HL-60 (cell line): Measurements from ENCODE around the gene ABCB1.

Experiments used
- DNase-seq, 2 experiments: peaks; one replicate each; pipeline ENCODE4 v3.0.0-alpha.2; 2010 to 2020; ENCODE audit warnings: low read depth in 1 of 2, low spot score in 1 of 2
- H3K27ac ChIP-seq: fragments of 250-450 bp; sonication (Bioruptor Pico); replicated peaks from 2 replicates; pipeline ENCODE4 v1.5.1; 2020; ENCODE audit warnings: mild to moderate bottlenecking, moderate library complexity
- H3K27me3 ChIP-seq: fragments of 250-450 bp; sonication (Bioruptor Pico); 2 replicates; pipeline ENCODE4 v1.5.1; 2021; ENCODE audit warnings: mild to moderate bottlenecking, moderate library complexity; ENCODE audit not compliant: insufficient read depth, poor library complexity, severe bottlenecking
- H3K4me3 ChIP-seq: replicated peaks from 2 replicates; pipeline ENCODE4 v1.5.1; 2011; ENCODE audit warnings: mild to moderate bottlenecking, control low read depth, low read length; ENCODE audit not compliant: insufficient read depth
- CTCF ChIP-seq: IDR thresholded peaks from one replicate; pipeline ENCODE4 v1.5.1; 2011; ENCODE audit warnings: low read length, control low read depth, inconsistent platforms; ENCODE audit not compliant: insufficient read depth
- GABPA ChIP-seq: IDR thresholded peaks from 2 replicates; pipeline ENCODE4 v1.6.1; 2012; ENCODE audit warnings: low read depth
- POLR2AphosphoS5 ChIP-seq: IDR thresholded peaks from 2 replicates; pipeline ENCODE4 v1.6.1; 2012; ENCODE audit warnings: low read depth
- SPI1 ChIP-seq: IDR thresholded peaks from 2 replicates; pipeline ENCODE4 v1.6.1; 2012; ENCODE audit warnings: low read depth, mild to moderate bottlenecking, borderline replicate concordance
- TF ChIP-seq, protein P1 (sequence below): IDR thresholded peaks from 2 replicates; pipeline ENCODE4 v1.6.1; 2012; ENCODE audit warnings: low read depth; ENCODE audit not compliant: insufficient replicate concordance

Gene ABCB1

DNA sequence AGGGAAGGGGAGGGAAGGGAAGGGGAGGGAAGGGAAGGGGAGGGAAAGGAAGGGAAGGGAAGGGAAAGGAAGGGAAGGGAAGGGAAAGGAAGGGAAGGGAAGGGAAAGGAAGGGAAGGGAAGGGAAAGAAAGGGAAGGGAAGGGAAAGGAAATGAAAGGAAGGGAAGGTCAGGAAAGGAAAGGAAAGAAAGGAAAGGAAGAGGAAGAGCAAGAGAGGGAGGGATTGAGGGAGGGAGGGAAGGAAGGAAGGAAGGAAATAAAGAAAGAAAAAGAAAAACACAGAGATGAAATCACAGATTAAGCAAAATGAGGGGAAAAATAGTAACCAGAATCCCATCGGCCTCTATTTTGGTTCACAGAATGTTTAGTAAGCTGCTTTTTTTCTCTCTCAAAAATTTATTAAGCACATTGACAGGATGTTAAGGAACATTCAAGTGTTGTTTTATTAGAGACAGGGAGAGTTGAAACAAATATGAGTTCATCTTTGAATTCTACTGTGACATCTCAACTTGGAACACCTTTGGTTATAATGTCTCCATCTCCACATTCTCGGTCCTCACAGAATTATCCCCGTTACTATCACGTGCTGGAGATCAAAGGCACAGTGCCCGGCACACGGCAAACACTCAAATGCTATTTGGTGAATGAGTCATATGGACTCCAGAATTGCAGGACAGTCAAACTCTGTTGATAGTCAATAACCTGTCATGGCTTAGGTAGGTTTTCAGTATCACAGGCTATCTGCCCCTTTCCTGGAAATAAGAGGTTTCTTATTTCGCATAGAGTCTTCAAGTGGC is 52.4 kb downstream of the ABCB1 start:
- TF ChIP-seq, protein P1, sequence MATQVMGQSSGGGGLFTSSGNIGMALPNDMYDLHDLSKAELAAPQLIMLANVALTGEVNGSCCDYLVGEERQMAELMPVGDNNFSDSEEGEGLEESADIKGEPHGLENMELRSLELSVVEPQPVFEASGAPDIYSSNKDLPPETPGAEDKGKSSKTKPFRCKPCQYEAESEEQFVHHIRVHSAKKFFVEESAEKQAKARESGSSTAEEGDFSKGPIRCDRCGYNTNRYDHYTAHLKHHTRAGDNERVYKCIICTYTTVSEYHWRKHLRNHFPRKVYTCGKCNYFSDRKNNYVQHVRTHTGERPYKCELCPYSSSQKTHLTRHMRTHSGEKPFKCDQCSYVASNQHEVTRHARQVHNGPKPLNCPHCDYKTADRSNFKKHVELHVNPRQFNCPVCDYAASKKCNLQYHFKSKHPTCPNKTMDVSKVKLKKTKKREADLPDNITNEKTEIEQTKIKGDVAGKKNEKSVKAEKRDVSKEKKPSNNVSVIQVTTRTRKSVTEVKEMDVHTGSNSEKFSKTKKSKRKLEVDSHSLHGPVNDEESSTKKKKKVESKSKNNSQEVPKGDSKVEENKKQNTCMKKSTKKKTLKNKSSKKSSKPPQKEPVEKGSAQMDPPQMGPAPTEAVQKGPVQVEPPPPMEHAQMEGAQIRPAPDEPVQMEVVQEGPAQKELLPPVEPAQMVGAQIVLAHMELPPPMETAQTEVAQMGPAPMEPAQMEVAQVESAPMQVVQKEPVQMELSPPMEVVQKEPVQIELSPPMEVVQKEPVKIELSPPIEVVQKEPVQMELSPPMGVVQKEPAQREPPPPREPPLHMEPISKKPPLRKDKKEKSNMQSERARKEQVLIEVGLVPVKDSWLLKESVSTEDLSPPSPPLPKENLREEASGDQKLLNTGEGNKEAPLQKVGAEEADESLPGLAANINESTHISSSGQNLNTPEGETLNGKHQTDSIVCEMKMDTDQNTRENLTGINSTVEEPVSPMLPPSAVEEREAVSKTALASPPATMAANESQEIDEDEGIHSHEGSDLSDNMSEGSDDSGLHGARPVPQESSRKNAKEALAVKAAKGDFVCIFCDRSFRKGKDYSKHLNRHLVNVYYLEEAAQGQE, result no peak
- no peak for TF ChIP-seq CTCF
- TF ChIP-seq POLR2AphosphoS5, result no peak
- no peak for TF ChIP-seq SPI1
- no peak for TF ChIP-seq GABPA
- no peaks in the 10 kb centered on the region for H3K27me3 ChIP-seq
- no peak overlapping the region for H3K4me3 ChIP-seq
- no peak overlapping the region for H3K27ac ChIP-seq
- DNase-seq, result no peak

DNA sequence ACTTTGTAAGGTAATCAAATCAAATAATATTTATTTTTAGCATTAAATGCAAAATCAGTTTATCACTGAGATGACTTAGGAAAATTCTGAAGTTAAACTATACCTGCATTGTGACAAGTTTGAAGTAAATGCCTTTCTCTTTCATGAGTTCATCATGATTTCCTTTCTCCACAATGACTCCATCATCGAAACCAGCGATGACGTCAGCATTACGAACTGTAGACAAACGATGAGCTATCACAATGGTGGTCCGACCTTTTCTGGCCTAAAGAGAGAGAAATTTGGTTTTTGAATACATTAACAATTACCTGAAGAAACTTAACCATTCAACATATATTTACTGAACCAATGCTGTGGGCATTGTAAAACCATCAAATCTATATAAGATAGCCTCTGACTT is 54.9 kb downstream of the ABCB1 start:
- Histone ChIP-seq H3K27me3 (no peaks in the 10 kb centered on the region), H3K27ac (no peak overlapping the region), H3K4me3 (no peak overlapping the region)
- TF ChIP-seq SPI1 (no peak), POLR2AphosphoS5 (no peak), CTCF (no peak), GABPA (no peak)
- TF ChIP-seq, protein P1, result no peak
- DNase-seq, result no peak

DNA sequence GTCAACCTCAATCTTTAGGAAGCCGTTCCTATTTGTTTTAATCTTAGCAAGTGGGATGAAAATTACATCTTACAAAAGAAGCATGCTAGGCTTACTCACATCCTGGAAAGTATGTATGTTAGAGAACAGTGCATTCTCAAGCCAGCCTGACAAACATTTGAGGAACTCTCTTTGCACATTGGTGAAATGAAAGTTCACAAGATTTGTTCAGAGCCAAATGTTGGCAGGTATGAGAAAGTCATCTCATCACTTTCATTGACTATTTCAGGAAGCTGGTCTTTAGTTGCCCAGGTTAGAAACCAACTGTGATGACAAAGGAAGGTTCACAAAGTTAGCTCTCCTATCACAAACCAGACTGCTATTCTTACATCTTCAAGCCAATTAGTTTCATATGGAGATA is 57.1 kb downstream of the ABCB1 start:
- Histone ChIP-seq H3K27me3 (no peaks in the 10 kb centered on the region), H3K4me3 (no peak overlapping the region), H3K27ac (no peak overlapping the region)
- no peak for DNase-seq
- TF ChIP-seq, protein P1, result no peak
- TF ChIP-seq CTCF (no peak), SPI1 (no peak), GABPA (no peak), POLR2AphosphoS5 (no peak)
